ENCODE measurements around the gene CUTA.

- TF ChIP-seq POLR2A (IDR thresholded peaks at IDR 0.05; ENCODE audit: low read length) (peak; percentile 84), GATA1 (IDR thresholded peaks at IDR 0.05; ENCODE audit: low read depth, low read length) (no peak)
Measured at GRCh38 chr6:33391278-33391921, 26.5 kb downstream of the CUTA start, which contains the start of gene KIFC1.

All from erythroblast (primary cell).